GM18868 (cell line): Measurements from ENCODE around the gene SMC5.
A peak's percentile ranks its signal among the peaks of the same experiment; 100 is the strongest.
"Not testable (repeated sequence)": the region's sequence is repeated elsewhere in the genome, so short reads cannot be mapped to it uniquely, and the experiment has no call there.

Experiments
- ATAC-seq: cut with Tn5 transposase; IDR thresholded peaks from one replicate; pipeline ENCODE4 v1.9.1; 2021; ENCODE audit warnings: mild to moderate bottlenecking, moderate library complexity; ENCODE audit not compliant: unreplicated experiment

The SMC5 gene

GRCh38 chr9:70355801-70356200 is 97.0 kb downstream of the SMC5 start:
- ATAC-seq: no peak

DNA sequence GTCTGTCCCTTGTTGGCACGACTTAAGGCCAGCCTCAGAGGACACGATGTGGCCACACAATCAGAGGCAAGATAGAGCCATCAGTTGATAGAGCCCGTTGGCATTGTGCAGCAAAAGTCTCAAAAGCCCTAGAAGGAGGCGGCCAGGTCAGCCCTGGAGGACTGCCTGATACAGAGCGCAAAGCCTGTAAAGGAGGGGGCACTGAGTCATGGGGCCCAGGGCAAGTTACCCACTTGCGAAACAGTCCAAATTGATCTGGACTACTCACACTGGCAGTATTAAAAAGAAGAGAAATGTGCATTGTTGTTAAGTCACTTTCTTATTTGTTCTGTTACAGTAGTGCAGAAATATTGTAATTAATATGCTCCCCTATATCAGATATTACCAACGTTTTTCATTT is 104.2 kb downstream of the SMC5 start:
- no peak for ATAC-seq

DNA sequence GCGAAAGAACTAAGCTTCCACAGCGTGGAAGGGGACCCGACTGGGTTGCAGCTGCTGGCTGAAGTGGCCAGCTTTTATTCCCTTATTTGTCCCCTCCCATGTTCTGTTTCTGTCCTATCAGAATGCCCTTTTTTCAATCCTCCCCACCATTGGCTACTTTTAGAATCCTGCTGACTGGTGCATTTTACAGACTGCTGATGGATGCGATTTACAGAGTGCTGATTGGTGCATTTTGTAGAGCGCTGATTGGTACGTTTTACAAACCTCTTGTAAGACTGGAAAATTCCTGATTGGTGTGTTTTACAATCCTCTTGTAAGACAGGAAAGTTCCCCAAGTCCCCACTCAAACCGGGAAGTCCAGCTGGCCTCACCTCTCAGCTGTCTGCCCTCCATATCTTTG is 105.0 kb downstream of the SMC5 start:
- ATAC-seq: no peak

DNA sequence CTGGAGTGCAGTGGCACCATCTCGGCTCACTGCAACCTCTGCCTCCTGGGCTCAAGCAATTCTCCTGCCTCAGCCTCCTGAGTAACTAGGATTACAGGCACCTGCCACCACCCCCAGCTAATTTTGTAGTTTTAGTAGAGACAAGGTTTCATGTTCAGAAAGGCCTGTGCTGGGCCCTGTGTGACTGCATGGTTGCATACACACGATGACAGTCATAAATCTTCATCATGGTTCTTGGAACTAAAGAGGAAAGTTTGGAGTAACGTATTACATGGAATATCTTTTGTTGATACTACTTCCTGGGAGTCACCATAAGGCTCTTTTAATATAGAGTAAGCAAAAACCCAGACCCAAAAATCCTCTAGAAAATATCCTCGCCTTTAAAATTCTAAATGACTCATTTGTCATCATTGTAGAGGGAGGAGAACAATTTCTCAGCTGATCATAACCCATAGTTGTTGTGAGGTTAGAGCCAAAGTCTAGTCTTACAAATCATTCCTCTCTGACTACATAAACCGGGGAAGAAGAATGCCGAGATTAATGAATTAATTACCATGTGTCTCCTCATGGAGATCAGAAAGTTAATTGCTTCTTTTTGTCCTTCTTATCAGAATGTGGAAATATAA is 108.6 kb downstream of the SMC5 start:
- ATAC-seq: no peak

- ATAC-seq: no peak
Measured at GRCh38 chr9:70374962-70375618, 116.3 kb downstream of the SMC5 start.

DNA sequence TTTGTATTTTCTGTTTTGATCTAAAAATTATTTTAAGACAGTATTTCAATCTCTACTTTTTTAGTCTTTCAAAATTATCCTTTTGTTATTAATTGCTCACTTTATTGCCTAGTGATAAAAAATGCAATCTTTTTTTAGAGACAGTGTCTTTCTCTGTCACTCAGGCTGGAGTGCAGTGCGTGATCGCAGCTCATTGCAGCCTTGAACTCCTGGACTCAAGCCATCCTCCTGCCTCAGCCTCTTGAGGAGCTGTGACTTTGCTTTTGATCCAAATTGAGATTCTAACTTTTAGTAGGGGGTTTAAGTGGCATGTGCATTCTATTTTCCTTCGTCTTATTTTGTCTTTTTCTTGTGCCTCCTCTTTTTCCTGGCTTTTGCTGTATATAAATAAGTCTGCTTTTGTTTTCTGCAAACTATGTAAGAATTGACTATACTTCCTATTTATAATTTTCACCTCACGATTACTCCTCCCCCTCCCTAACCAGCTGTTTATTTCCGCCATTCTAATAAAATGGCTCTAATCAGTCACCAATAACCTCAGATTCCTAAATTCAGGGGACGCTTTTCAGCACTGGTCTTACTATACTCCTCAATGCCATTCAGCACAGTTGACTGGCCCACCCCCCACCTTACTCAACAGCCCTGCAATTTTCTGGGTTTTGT is 123.4 kb downstream of the SMC5 start:
- ATAC-seq: no peak

DNA sequence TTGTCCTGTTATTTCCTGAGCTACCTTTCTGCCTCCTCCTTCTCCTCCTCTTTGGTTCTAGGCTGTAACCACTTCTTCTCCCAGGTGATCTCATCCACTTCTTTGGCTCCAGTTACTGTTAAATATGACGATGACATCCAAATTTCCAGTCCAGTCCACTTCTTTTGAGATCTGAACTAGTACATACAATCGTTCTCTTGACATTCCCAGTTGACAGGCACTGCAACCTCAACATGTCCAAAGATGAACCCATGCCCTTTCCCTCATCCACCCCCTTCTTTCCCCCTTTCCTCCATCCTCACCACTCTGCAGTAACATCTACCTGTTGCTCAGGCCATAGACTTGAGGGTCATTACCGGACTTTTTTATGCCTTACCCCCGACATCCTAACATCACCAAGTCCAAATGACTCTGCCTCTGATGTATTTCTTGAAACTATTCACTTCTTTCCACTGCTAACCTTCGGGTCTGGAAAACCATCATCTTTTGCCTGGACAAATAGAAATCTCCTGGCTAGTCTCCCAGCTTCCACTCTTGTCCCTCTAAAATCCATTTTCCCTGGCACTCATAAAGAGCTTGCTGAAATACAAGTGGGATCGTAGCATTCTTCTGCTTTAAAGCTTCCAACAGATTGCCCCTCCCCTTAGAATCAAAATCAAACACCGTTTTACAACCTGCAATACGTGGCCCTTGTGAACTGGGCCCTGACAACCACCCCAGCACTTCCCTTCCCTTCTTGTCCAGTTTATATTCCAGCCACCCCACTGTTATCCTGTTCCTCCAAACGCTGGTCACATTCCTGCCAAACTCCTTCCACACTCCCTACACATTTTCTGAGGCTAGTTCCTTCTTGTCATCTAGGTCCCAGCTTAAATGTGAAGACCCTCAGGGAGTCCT is 124.2 kb downstream of the SMC5 start:
- ATAC-seq: no peak

DNA sequence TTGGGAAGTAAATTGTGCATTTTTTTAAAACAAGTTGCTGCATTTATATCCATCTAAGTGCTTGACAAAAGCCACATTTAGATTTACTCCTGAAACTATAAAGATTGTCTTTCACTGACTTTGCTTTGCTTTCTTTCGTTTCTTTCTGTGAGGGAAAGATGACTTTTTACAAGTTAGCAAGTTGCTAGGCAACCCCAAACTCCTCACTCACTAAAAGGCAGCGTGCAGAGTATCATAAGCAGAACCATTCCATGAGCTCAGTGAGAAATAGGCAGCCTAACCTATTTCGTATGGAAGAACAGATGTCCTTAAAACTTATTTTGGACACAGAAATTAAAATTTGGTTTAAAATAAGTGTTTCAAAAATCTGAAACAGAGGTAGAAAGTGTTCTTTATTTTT is 126.6 kb downstream of the SMC5 start:
- ATAC-seq: no peak

- ATAC-seq: no peak
Measured at GRCh38 chr9:70387663-70388062, 128.9 kb downstream of the SMC5 start.

GRCh38 chr9:70389188-70389587 is 130.4 kb downstream of the SMC5 start:
- no peak for ATAC-seq

DNA sequence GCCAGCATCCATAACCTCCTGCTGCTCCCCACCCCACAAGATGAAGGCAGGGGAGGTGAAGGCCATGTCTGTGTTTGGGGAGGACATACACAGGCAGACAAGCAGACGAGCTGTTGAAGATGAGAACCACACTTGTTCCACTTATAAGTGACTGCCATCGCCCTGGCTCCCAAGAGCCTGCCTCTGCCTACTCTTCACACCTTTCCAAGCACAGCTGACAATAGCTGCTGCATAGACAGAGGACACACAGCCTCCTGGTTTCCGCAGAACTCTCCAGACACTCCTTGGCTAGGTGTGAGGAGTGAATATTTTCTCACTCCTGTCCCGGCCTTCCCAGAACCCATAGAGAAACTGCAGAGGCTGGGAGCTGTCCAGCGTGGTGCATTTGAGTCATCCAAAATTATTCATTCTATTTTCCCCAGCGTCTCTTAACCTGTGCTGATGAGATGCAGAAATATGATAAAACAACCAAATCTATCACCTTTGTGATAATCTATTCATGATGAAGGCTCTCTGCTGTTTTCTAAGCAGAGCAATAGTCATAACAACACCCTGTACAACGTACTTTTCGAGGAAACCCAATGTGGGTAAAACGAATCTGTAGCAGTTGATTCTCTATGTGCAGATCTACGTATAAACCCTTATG is 131.0 kb downstream of the SMC5 start:
- no peak for ATAC-seq

DNA sequence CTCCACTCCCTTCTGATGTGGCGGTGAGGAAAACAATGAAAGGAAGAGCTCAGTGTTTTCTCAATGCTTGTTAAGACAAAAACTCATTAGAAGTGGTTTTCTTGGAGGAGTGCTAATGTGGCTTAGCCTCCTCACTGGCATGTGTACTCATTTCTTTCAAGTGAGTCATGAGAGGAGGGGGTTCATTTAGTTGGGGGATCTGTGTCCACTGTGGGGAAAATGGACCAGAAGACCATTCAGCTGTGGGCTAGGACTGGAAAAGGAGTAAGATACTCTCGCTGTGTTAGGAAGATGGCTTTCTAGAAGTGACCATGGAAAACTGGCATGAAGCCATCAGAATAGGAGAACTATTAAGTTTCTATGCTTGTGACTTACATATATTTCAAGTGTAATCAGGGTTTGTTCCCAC is 132.2 kb downstream of the SMC5 start:
- no peak for ATAC-seq

DNA sequence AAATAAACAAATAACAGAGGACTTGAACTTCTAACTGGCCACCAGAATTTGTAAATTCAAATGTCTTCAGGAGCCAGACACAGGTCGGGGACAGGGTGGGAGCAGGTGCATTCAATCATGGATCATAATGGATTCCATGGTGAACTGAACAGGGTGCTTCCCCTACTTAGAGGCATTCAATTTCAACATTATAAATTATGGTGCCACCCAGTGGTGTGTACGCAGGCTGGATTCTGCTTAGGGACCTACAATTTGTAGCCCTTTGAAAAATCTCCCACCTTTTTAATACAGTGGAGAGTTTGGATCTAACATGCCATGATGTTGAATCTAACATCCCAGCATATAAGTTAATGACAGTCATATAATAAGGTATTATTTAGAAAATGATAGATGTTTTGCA is 133.4 kb downstream of the SMC5 start:
- ATAC-seq: peak; percentile 63

GRCh38 chr9:70392850-70393249 is 134.1 kb downstream of the SMC5 start:
- ATAC-seq: no peak

GRCh38 chr9:70395652-70396051 is 136.9 kb downstream of the SMC5 start:
- ATAC-seq: no peak

DNA sequence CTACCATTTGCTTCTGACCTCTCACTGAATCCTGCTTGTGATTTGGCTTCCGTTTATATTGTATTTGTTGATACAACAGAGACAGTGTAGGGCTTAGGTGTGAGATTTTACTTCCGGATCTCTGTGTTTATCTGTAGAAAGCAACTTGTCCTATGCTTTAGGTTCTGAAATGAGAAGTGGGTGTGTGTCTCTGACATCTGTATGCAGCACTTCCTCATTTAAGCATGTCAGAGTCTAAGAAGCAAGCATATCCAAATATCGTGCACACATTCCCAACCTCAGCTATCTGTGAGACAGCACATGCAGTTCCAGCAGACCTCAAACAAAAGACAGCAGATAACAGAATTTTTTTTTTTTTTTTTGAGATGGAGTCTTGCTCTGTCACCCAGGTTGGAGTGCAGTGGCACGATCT is 139.4 kb downstream of the SMC5 start:
- peak; percentile 98 for ATAC-seq

- ATAC-seq: no peak
Measured at GRCh38 chr9:70399141-70399540, 140.4 kb downstream of the SMC5 start.

- no peak for ATAC-seq
Measured at GRCh38 chr9:70400107-70400892, 141.5 kb downstream of the SMC5 start.

DNA sequence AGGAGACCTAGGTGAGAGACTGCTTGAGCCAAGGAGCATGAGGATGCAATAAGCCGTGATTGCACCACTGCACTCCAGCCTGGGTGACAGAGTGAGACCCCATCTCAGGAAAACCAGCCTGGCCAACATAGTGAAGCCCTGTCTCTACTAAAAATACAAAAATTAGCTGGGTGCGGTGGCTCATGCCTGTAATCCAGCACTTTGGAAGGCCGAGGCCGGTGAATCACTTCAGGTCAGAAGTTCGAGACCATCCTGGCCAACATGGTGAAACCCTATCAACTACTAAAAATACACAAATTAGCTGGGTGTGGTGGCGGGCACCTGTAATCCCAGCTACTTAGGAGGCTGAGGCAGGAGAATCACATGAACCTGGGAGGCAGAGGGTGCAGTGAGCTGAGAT is 142.5 kb downstream of the SMC5 start:
- ATAC-seq: not testable (repeated sequence)

DNA sequence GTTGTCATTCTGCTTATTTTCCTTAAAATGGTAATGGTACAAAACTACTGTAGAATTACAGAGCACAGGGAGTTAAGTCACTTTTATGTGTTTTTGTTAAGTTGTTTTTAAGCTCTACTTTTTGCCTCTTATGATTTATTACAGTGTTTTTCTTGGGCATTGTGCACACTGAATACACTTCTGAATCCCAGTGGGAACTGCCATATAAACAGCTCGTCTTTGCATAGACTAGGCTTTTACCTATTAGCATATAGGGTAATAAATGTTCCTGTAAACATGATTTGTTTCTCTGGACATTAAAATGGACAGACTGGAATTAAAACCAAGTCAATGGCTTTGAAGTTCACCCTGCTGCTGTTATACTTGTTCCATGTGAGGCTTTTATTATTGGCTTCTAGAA is 143.4 kb downstream of the SMC5 start:
- no peak for ATAC-seq
